ENCODE results near the gene SLC25A23. TPM values are rescaled to one million over a fixed set of nuclear protein-coding genes. Genes with fewer than 3 reads are reported as not detected.

Gene SLC25A23
- total and polyA plus RNA-seq, 5 experiments from 2014 or later = 14.6 to 29.6 (median 19.0) TPM

- DNase-seq (no peak), ATAC-seq (no peak)
- Mint-ChIP-seq H3K27me3 (no peaks in the 10 kb centered on the region), H3K9me3 (no peaks in the 10 kb centered on the region), H3K4me3 (peak overlapping the region; percentile 84 to 100 (median 98)), H3K27ac (peak overlapping the region; percentile 84 to 99 (median 98)), H3K4me1 (peaks cover 20 to 52% (median 44%) of the 10 kb centered on the region in 4 donors), H3K36me3 (peaks cover 0 to 26% (median 0%) of the 10 kb centered on the region in 3 donors)
- POLR2A ChIA-PET = interaction anchor here (1.2 to 2.5 kb wide), 4 partner anchors 17 to 22 kb away, joined by 4 to 24 read pairs (median 7); partner anchors contain the start of genes SLC25A23 and TUBB4A
These were observed 20.3 kb upstream of the SLC25A23 start for GRCh38 chr19:6479836-6480398.

GRCh38 chr19:6478815-6479214 is 19.2 kb upstream of the SLC25A23 start:
- ATAC-seq = no peak
- H3K36me3 Mint-ChIP-seq = peaks cover 0 to 35% (median 0%) of the 10 kb centered on the region in 3 donors
- POLR2A ChIA-PET = no interaction called here
- H3K27me3 Mint-ChIP-seq = no peaks in the 10 kb centered on the region
- peak overlapping the region in 3 of 10 donors; percentile 55 to 98 (median 93) for H3K27ac Mint-ChIP-seq
- no peaks in the 10 kb centered on the region for H3K9me3 Mint-ChIP-seq
- peaks cover 20 to 50% (median 43%) of the 10 kb centered on the region in 4 donors for H3K4me1 Mint-ChIP-seq
- H3K4me3 Mint-ChIP-seq = no peak overlapping the region
- DNase-seq = no peak

- H3K36me3 Mint-ChIP-seq = peaks cover 0 to 48% (median 0%) of the 10 kb centered on the region in 3 donors
- no peaks in the 10 kb centered on the region for H3K9me3 Mint-ChIP-seq
- no peak overlapping the region for H3K4me3 Mint-ChIP-seq
- H3K27me3 Mint-ChIP-seq = no peaks in the 10 kb centered on the region
- peaks cover 16 to 32% (median 26%) of the 10 kb centered on the region in 4 donors for H3K4me1 Mint-ChIP-seq
- DNase-seq (no peak), ATAC-seq (no peak)
- POLR2A ChIA-PET = no interaction called here
- H3K27ac Mint-ChIP-seq = peak overlapping the region in 3 of 10 donors; percentile 56 to 75 (median 58)
These were observed 17.4 kb upstream of the SLC25A23 start for GRCh38 chr19:6476896-6477431.

- no peak overlapping the region for H3K4me3 Mint-ChIP-seq
- peak overlapping the region in 6 of 10 donors; percentile 17 to 81 (median 62) for H3K27ac Mint-ChIP-seq
- no peaks in the 10 kb centered on the region for H3K27me3 Mint-ChIP-seq
- no peaks in the 10 kb centered on the region for H3K9me3 Mint-ChIP-seq
- POLR2A ChIA-PET = interaction anchor here (0.9 kb wide), 1 partner anchor 11 kb away, joined by 3 read pairs; no protein-coding TSS in a partner anchor
- DNase-seq (peak; percentile 37 to 73 (median 62)), ATAC-seq (peak; percentile 78 to 91)
- H3K36me3 Mint-ChIP-seq = peaks cover 0 to 52% (median 0%) of the 10 kb centered on the region in 3 donors
- peaks cover 13 to 28% (median 21%) of the 10 kb centered on the region in 4 donors for H3K4me1 Mint-ChIP-seq
These were observed 16.7 kb upstream of the SLC25A23 start for GRCh38 chr19:6476155-6476895.

- Mint-ChIP-seq H3K4me3 (no peak overlapping the region), H3K36me3 (peaks cover 0 to 57% (median 0%) of the 10 kb centered on the region in 3 donors), H3K9me3 (no peaks in the 10 kb centered on the region), H3K27ac (peak overlapping the region in 3 of 10 donors; percentile 58 to 68 (median 67)), H3K27me3 (no peaks in the 10 kb centered on the region), H3K4me1 (peaks cover 6 to 23% (median 13%) of the 10 kb centered on the region in 4 donors)
- DNase-seq = no peak
- POLR2A ChIA-PET = interaction anchor here (0.9 kb wide), 1 partner anchor 10 kb away, joined by 3 read pairs; no protein-coding TSS in a partner anchor
- no peak for ATAC-seq
These were observed 15.9 kb upstream of the SLC25A23 start for GRCh38 chr19:6475321-6476108.

GRCh38 chr19:6473647-6474046 is 14.1 kb upstream of the SLC25A23 start:
- DNase-seq (no peak), ATAC-seq (no peak)
- no peak overlapping the region for H3K4me3 Mint-ChIP-seq
- POLR2A ChIA-PET = interaction anchor here (0.6 to 1.2 kb wide), 3 partner anchors 14 to 706 kb away, joined by 4 to 5 read pairs (median 4); partner anchors contain the start of gene SLC25A23
- peaks cover 0 to 70% (median 1%) of the 10 kb centered on the region in 3 donors for H3K36me3 Mint-ChIP-seq
- peaks cover 0 to 8% (median 1%) of the 10 kb centered on the region in 4 donors for H3K4me1 Mint-ChIP-seq
- peak overlapping the region in 4 of 10 donors; percentile 20 to 73 (median 43) for H3K27ac Mint-ChIP-seq
- H3K27me3 Mint-ChIP-seq = no peaks in the 10 kb centered on the region
- no peaks in the 10 kb centered on the region for H3K9me3 Mint-ChIP-seq

GRCh38 chr19:6472713-6473112 is 13.1 kb upstream of the SLC25A23 start:
- peak overlapping the region in 1 of 10 donors; percentile 6 for H3K27ac Mint-ChIP-seq
- DNase-seq (no peak), ATAC-seq (no peak)
- H3K36me3 Mint-ChIP-seq = peaks cover 0 to 74% (median 1%) of the 10 kb centered on the region in 3 donors
- H3K4me3 Mint-ChIP-seq = no peak overlapping the region
- POLR2A ChIA-PET = interaction anchor here (0.5 to 1.4 kb wide), 6 partner anchors 13 to 718 kb away, joined by 3 to 7 read pairs (median 4); partner anchors contain the start of gene SLC25A23
- no peaks in the 10 kb centered on the region for H3K9me3 Mint-ChIP-seq
- no peaks in the 10 kb centered on the region for H3K27me3 Mint-ChIP-seq
- peaks cover 0 to 8% (median 2%) of the 10 kb centered on the region in 4 donors for H3K4me1 Mint-ChIP-seq

- no peak overlapping the region for H3K4me3 Mint-ChIP-seq
- peaks cover 0 to 70% (median 1%) of the 10 kb centered on the region in 3 donors for H3K36me3 Mint-ChIP-seq
- H3K27ac Mint-ChIP-seq = peak overlapping the region in 1 of 10 donors; percentile 5
- H3K27me3 Mint-ChIP-seq = no peaks in the 10 kb centered on the region
- POLR2A ChIA-PET = interaction anchor here (0.5 kb wide), 1 partner anchor 601 kb away, joined by 3 read pairs; no protein-coding TSS in a partner anchor
- H3K4me1 Mint-ChIP-seq = peaks cover 0 to 6% (median 3%) of the 10 kb centered on the region in 4 donors
- no peak for ATAC-seq
- DNase-seq = no peak
- H3K9me3 Mint-ChIP-seq = no peaks in the 10 kb centered on the region
These were observed 11.5 kb upstream of the SLC25A23 start for GRCh38 chr19:6471076-6471475.

- Mint-ChIP-seq H3K36me3 (peaks cover 0 to 64% (median 1%) of the 10 kb centered on the region in 3 donors), H3K4me3 (no peak overlapping the region), H3K27me3 (no peaks in the 10 kb centered on the region), H3K9me3 (no peaks in the 10 kb centered on the region), H3K4me1 (peaks cover 2 to 9% (median 4%) of the 10 kb centered on the region in 4 donors), H3K27ac (peak overlapping the region in 4 of 10 donors; percentile 40 to 79 (median 50))
- POLR2A ChIA-PET = no interaction called here
- DNase-seq (no peak), ATAC-seq (no peak)
These were observed 10.6 kb upstream of the SLC25A23 start for GRCh38 chr19:6470173-6470572.

GRCh38 chr19:6467384-6467783 is 7.8 kb upstream of the SLC25A23 start:
- Mint-ChIP-seq H3K27ac (peak overlapping the region in 3 of 10 donors; percentile 65 to 74 (median 74)), H3K4me3 (no peak overlapping the region), H3K4me1 (peaks cover 8 to 18% (median 16%) of the 10 kb centered on the region in 4 donors), H3K27me3 (no peaks in the 10 kb centered on the region), H3K36me3 (peaks cover 0 to 40% (median 1%) of the 10 kb centered on the region in 3 donors), H3K9me3 (no peaks in the 10 kb centered on the region)
- POLR2A ChIA-PET = interaction anchor here (0.6 to 1.2 kb wide), 3 partner anchors 14 to 1898 kb away, joined by 3 to 4 read pairs (median 3); partner anchors contain the start of gene DENND1C
- ATAC-seq (no peak), DNase-seq (no peak)

GRCh38 chr19:6466526-6467248 is 7.1 kb upstream of the SLC25A23 start:
- POLR2A ChIA-PET = interaction anchor here (0.6 to 1.2 kb wide), 3 partner anchors 15 to 1897 kb away, joined by 3 read pairs; partner anchors contain the start of genes CATSPERD and DENND1C
- H3K9me3 Mint-ChIP-seq = no peaks in the 10 kb centered on the region
- ATAC-seq (no peak), DNase-seq (no peak)
- no peaks in the 10 kb centered on the region for H3K27me3 Mint-ChIP-seq
- peak overlapping the region in 4 of 10 donors; percentile 48 to 85 (median 64) for H3K27ac Mint-ChIP-seq
- peaks cover 0 to 38% (median 1%) of the 10 kb centered on the region in 3 donors for H3K36me3 Mint-ChIP-seq
- peak overlapping the region in 1 of 10 donors; percentile 45 for H3K4me3 Mint-ChIP-seq
- peaks cover 8 to 22% (median 16%) of the 10 kb centered on the region in 4 donors for H3K4me1 Mint-ChIP-seq

Measured in naive thymus-derived CD8-positive, alpha-beta T cell (primary cell).